ENCODE results near the gene GGCX. TPM values are rescaled to one million over a fixed set of nuclear protein-coding genes. Genes with fewer than 3 reads are reported as not detected.

The GGCX gene
- total and polyA plus RNA-seq, 2 donors (not counting 3 experiments of a cell fraction or from before 2014, with no cell fraction given): 48.0 to 62.7 TPM

DNA sequence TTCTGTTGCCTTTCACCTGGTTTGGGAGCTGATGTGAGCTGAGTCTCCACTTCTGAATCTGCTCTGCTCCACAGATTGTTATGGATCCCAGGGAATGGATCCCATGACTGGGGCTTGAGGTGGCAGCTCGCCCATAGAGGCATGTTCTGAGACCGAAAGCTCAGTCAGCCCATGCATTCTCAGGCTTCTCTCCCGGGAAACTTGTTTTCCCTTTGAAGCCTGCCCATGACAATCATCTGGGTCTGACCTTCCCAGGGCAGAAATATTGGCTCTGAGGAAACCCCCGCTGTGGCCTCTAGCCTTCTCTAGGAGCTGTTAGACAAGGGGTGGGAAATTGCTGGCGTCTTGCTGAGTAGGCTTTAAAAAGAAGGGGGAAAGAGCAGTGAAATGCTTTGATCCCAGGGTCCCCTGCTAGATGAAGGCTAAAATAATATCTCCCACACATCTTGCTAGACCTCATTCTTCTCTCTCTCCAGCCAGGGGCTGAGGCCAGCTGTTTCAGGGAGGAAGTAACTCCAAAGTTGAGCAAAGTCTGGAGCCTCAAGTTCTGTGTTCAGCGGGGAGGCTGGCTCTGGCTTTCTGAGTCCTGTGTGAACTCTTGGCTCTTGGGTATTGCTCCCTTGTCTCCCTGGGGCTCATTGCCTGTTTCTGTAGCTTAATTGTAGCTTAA is 18.1 kb upstream of the GGCX start:
- Histone ChIP-seq H3K9ac (replicated peaks; ENCODE audit: extremely low read depth, insufficient read depth, low read length) (no peak overlapping the region), H3K36me3 (ENCODE audit: control insufficient read depth in 2 of 2, extremely low read depth in 1 of 2, insufficient read depth in 2 of 2, low read length in 2 of 2) (no peaks in the 10 kb centered on the region), H2AFZ (ENCODE audit: low read depth, low read length) (no peak overlapping the region), H3K9me1 (replicated peaks; ENCODE audit: control insufficient read depth, extremely low read depth, insufficient read depth, low read length) (no peaks in the 10 kb centered on the region), H3K4me1 (ENCODE audit: control insufficient read depth, extremely low read depth, insufficient read depth, low read length) (peaks cover 28% of the 10 kb centered on the region), H3K27ac (ENCODE audit: insufficient read depth, low read depth, low read length) (no peak overlapping the region), H4K20me1 (replicated peaks; ENCODE audit: control insufficient read depth, extremely low read depth, insufficient read depth, low read length) (no peaks in the 10 kb centered on the region), H3K79me2 (ENCODE audit: control insufficient read depth, insufficient read depth, low read length) (no peaks in the 10 kb centered on the region), H3K9me3 (replicated peaks; ENCODE audit: control insufficient read depth, insufficient read depth, low read length) (no peaks in the 10 kb centered on the region), H3K27me3 (ENCODE audit: control insufficient read depth in 2 of 2, insufficient read depth in 2 of 2, low read length in 2 of 2) (no peaks in the 10 kb centered on the region), H3K4me2 (ENCODE audit: insufficient read depth, low read length) (no peak overlapping the region), H3K4me3 (replicated peaks in 1 of 3; ENCODE audit: insufficient read depth in 1 of 3, low read depth in 1 of 3, low read length in 3 of 3) (no peak overlapping the region)
- ChIA-PET POLR2A (no interaction called here), CTCF (interaction anchor here (2.4 kb wide), 1 partner anchor 29 kb away, joined by 5 read pairs; no protein-coding TSS in a partner anchor)
- TF ChIP-seq, protein P1, sequence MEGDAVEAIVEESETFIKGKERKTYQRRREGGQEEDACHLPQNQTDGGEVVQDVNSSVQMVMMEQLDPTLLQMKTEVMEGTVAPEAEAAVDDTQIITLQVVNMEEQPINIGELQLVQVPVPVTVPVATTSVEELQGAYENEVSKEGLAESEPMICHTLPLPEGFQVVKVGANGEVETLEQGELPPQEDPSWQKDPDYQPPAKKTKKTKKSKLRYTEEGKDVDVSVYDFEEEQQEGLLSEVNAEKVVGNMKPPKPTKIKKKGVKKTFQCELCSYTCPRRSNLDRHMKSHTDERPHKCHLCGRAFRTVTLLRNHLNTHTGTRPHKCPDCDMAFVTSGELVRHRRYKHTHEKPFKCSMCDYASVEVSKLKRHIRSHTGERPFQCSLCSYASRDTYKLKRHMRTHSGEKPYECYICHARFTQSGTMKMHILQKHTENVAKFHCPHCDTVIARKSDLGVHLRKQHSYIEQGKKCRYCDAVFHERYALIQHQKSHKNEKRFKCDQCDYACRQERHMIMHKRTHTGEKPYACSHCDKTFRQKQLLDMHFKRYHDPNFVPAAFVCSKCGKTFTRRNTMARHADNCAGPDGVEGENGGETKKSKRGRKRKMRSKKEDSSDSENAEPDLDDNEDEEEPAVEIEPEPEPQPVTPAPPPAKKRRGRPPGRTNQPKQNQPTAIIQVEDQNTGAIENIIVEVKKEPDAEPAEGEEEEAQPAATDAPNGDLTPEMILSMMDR (IDR thresholded peaks at IDR 0.05; ENCODE audit: extremely low read depth in 1 of 2, insufficient read depth in 1 of 2, low read depth in 1 of 2, low read length in 2 of 2): no peak
- TF ChIP-seq POLR2A (IDR thresholded peaks at IDR 0.05; ENCODE audit: low read depth, low read length) (no peak), JUN (IDR thresholded peaks at IDR 0.05; ENCODE audit: borderline replicate concordance, insufficient read depth, insufficient read length, low read depth) (no peak), MYC (IDR thresholded peaks at IDR 0.05; ENCODE audit: low read depth, low read length) (no peak), POLR2AphosphoS5 (IDR thresholded peaks at IDR 0.05; ENCODE audit: insufficient read depth, low read depth, low read length) (no peak), FOS (IDR thresholded peaks at IDR 0.05; ENCODE audit: borderline replicate concordance, insufficient read depth, low read length) (no peak), EZH2 (IDR thresholded peaks at IDR 0.05; ENCODE audit: borderline replicate concordance, low read depth, low read length, severe bottlenecking) (no peak), GATA2 (IDR thresholded peaks at IDR 0.05; ENCODE audit: insufficient read depth, insufficient read length, low read depth, low read length) (no peak)
- TF ChIP-seq, protein P2, sequence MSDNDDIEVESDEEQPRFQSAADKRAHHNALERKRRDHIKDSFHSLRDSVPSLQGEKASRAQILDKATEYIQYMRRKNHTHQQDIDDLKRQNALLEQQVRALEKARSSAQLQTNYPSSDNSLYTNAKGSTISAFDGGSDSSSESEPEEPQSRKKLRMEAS (IDR thresholded peaks at IDR 0.05; ENCODE audit: insufficient read depth, insufficient read length): no peak
- no TSS peak for BruUV-seq (replicated peaks)
- DNase-seq (ENCODE audit: low read depth, low spot score): no peak
- dilution Hi-C loops (cut with MboI; ENCODE audit: extremely low pct_ligation_motif_present, low sequenced_read_pairs): no loop called here
- no peak for FAIRE-seq
- intact Hi-C loops (cut with micrococcal nuclease): loop anchor here (1.0 kb wide), 1 partner anchor 8 kb away; no protein-coding TSS in a partner anchor
